ENCODE results near the gene KRT37.
"Not testable (repeated sequence)": the region's sequence is repeated elsewhere in the genome, so short reads cannot be mapped to it uniquely, and the experiment has no call there.

Gene KRT37

GRCh38 chr17:41407226-41407625 lies 17.2 kb downstream of the KRT37 start:
- in situ Hi-C loops (cut with HindIII; ENCODE audit: low sequenced_read_pairs), result no loop called here

- in situ Hi-C loops (cut with HindIII; ENCODE audit: low sequenced_read_pairs), result no loop called here
Measured at GRCh38 chr17:41406205-41406604, 18.2 kb downstream of the KRT37 start.

GRCh38 chr17:41404024-41404671 lies 20.2 kb downstream of the KRT37 start:
- in situ Hi-C loops (cut with HindIII; ENCODE audit: low sequenced_read_pairs), result no loop called here

- in situ Hi-C loops (cut with HindIII; ENCODE audit: low sequenced_read_pairs), result no loop called here
Measured at GRCh38 chr17:41403404-41404023, 20.9 kb downstream of the KRT37 start.

GRCh38 chr17:41402161-41402560 lies 22.2 kb downstream of the KRT37 start:
- in situ Hi-C loops (cut with HindIII; ENCODE audit: low sequenced_read_pairs), result no loop called here

GRCh38 chr17:41396996-41397660 lies 27.3 kb downstream of the KRT37 start, which contains the start of gene KRT31:
TSS of gene KRT31 (minus strand) at chr17:41397608. CDS start at chr17:41397539, 69 bp downstream.
- in situ Hi-C loops (cut with HindIII; ENCODE audit: low sequenced_read_pairs), result no loop called here

GRCh38 chr17:41396340-41396739 lies 28.0 kb downstream of the KRT37 start:
- in situ Hi-C loops (cut with HindIII; ENCODE audit: low sequenced_read_pairs), result no loop called here

- in situ Hi-C loops (cut with HindIII; ENCODE audit: low sequenced_read_pairs), result no loop called here
Measured at GRCh38 chr17:41395611-41396010, 28.8 kb downstream of the KRT37 start.

- in situ Hi-C loops (cut with HindIII; ENCODE audit: low sequenced_read_pairs), result not testable (repeated sequence)
Measured at GRCh38 chr17:41395044-41395443, 29.3 kb downstream of the KRT37 start.

- in situ Hi-C loops (cut with HindIII; ENCODE audit: low sequenced_read_pairs), result no loop called here
Measured at GRCh38 chr17:41394254-41394996, 30.0 kb downstream of the KRT37 start.

- in situ Hi-C loops (cut with HindIII; ENCODE audit: low sequenced_read_pairs), result no loop called here
Measured at GRCh38 chr17:41393826-41394225, 30.6 kb downstream of the KRT37 start.

GRCh38 chr17:41393294-41393693 lies 31.1 kb downstream of the KRT37 start:
- in situ Hi-C loops (cut with HindIII; ENCODE audit: low sequenced_read_pairs), result no loop called here

- in situ Hi-C loops (cut with HindIII; ENCODE audit: low sequenced_read_pairs), result no loop called here
Measured at GRCh38 chr17:41392278-41392677, 32.1 kb downstream of the KRT37 start.

GRCh38 chr17:41391535-41391934 lies 32.9 kb downstream of the KRT37 start:
- in situ Hi-C loops (cut with HindIII; ENCODE audit: low sequenced_read_pairs), result no loop called here

- in situ Hi-C loops (cut with HindIII; ENCODE audit: low sequenced_read_pairs), result no loop called here
Measured at GRCh38 chr17:41390411-41390938, 33.9 kb downstream of the KRT37 start.

GRCh38 chr17:41387670-41388069 lies 36.7 kb downstream of the KRT37 start:
- in situ Hi-C loops (cut with HindIII; ENCODE audit: low sequenced_read_pairs), result no loop called here

- in situ Hi-C loops (cut with HindIII; ENCODE audit: low sequenced_read_pairs), result no loop called here
Measured at GRCh38 chr17:41386227-41386626, 38.2 kb downstream of the KRT37 start.

GRCh38 chr17:41383690-41384089 lies 40.7 kb downstream of the KRT37 start:
- in situ Hi-C loops (cut with HindIII; ENCODE audit: low sequenced_read_pairs), result no loop called here

- in situ Hi-C loops (cut with HindIII; ENCODE audit: low sequenced_read_pairs), result no loop called here
Measured at GRCh38 chr17:41382394-41382793, 42.0 kb downstream of the KRT37 start.

GRCh38 chr17:41381943-41382342 lies 42.4 kb downstream of the KRT37 start, which contains the start of gene KRT34:
TSS of gene KRT34 (minus strand) at chr17:41382306. CDS start at chr17:41382246, 60 bp downstream.
- in situ Hi-C loops (cut with HindIII; ENCODE audit: low sequenced_read_pairs), result not testable (repeated sequence)

GRCh38 chr17:41380091-41380490 lies 44.3 kb downstream of the KRT37 start:
- in situ Hi-C loops (cut with HindIII; ENCODE audit: low sequenced_read_pairs), result not testable (repeated sequence)

Data from DLD1 (cell line).